ENCODE results near the gene STXBP1. TPM values are rescaled to one million over a fixed set of nuclear protein-coding genes. Genes with fewer than 3 reads are reported as not detected.
"Not testable (repeated sequence)": the region's sequence is repeated elsewhere in the genome, so short reads cannot be mapped to it uniquely, and the experiment has no call there.

The STXBP1 gene
- total RNA-seq, 1 donor: 5.7 TPM

DNA sequence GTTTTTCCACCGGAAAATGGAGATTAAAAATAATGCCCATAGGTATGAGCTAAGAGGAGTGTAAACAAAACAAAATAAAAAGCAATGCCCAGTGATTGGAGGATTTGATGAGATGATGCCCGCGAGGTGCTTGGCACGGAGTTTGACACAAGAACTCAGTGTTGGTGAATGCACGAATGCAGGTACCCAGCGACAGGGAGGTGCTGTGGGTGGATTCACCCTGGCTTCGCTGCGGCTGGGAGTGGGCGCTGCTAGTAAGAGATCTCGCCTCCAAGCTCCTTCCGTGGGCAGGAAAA lies 526 bp upstream of the STXBP1 start:
- no peak for DNase-seq (ENCODE audit: low read depth in 2 of 3, low spot score in 2 of 3)

DNA sequence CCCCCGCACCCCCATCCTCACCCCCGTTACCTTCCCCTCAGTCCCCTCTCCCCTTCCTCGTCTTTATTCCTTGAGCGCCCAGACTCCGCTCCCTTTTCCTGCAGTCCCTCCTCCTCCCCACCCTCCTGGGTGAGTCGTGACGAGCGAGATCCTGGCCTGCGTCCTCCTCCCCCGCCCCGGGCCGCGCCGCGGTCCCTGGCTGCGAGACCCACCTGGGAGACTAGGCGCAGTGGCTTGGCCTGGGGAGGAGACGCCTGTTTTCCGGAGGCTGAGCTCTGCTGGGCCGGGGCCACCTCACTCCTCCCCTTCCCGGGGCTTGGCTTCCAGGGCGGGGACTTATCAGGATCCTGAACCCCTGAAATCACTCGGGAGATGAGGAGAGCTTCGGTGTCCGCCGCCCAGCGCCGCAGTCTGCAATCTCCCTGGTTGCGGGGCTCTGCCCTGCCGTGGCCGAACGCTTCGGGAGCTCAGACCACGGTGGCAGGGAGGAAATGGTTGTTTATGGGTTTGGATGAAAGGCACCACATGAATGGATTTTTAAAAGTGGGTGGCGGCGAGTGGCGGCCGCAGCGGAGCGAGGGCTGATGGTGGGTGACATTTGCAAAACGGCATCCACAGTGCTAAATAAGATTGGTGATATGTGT lies 984 bp downstream of the STXBP1 start:
- no peak for DNase-seq (ENCODE audit: low read depth in 2 of 3, low spot score in 2 of 3)

DNA sequence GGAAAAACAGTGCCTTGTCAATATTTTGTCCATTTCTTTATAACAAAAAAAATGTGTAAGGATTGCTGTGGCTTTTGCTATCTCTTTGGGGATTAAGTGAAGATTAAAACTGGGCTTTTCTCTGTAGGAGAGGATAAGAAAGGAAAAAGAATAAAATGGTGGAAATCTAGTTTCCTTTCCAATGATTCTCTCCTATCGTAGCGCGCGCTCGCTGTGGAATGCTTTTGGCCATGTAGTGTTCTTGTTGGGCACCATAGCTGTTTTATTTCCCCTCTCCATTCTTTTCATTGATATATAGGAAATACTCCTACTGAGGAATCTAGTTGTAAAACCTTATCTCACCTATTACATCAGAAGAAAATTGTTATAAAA lies 1.5 kb downstream of the STXBP1 start:
- DNase-seq (ENCODE audit: low read depth in 2 of 3, low spot score in 2 of 3): no peak

DNA sequence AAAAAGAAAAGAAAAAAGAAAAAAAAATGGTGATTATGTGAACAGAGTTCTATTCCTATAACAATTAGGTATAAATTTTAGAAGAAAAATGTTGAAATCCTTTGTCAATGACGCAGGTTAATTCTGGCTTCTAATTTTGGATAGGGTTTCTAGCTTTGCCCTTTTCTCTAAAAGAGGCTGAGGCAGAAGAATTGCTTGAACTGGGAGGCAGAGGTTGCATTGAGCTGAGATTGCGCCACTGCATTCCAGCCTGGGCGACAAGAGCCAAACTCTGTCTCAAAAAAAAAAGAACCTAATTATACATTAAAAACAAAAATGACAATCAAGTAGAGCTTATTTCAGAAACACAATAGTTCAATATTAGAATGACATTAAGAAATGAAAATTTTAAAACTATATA lies 2.9 kb downstream of the STXBP1 start:
- no peak for DNase-seq (ENCODE audit: low read depth in 2 of 3, low spot score in 2 of 3)

DNA sequence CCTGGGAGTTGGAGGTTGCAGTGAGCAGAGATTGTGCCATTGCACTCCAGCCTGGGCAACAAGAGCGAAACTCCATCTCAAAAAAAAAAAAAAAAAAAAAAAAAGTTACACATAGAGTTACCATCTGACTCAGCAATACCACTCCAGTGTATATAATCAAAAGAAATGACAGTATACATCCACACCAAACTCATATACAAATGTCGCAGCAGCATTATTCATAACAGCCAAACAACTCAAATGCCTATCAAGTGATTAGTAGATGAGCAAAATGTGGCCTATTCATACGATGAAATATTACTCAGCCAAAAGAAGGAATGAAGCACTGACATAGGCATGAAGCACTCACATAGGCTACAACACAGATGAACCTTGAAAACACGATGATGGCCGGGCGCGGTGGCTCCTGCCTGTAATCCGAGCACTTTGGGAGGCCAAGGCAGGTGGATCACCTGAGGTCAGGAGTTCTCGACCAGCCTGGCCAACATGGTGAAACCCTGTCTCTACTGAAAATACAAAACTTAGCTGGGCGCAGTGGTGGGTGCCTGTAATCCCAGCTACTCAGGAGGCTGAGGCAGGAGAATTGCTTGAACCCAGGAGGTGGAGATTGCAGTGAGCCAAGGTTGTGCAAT lies 9.4 kb downstream of the STXBP1 start:
- DNase-seq (ENCODE audit: low read depth in 2 of 3, low spot score in 2 of 3): not testable (repeated sequence)

DNA sequence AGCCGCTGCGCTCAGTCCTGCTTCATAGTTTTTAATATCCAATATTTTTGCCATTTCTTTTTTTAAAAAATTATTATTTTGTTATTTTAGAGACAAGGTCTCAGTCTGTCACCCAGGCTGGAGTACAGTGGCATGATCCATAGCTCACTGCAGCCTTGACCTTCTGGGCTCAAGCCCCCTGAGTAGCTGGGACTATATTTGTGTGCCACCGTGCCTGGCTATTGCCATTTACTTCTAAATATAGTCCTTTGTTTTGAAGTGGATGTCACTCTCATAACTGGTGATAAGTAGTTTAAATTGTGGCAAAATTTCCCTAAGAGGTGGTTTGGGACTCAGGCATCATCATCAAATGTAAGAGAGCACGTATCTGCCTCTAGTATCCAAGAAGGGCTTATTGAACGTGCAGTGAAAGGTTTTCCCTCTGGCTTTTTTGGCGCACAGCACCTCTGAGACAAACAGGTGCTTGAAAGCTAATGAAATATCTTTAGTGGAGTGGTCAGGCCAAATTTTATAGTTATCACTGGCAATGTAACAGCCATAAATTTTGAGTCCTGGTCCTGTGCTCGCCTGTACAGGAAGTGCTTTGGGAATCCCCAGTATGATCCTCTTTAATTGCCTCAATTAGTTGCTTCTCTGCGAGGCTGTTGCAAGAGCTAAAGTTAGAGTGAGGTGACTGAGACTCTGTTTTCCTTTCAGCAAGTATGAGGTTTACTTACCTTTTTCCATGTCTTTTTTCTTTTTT lies 14.8 kb downstream of the STXBP1 start:
- no peak for DNase-seq (ENCODE audit: low read depth in 2 of 3, low spot score in 2 of 3)

DNA sequence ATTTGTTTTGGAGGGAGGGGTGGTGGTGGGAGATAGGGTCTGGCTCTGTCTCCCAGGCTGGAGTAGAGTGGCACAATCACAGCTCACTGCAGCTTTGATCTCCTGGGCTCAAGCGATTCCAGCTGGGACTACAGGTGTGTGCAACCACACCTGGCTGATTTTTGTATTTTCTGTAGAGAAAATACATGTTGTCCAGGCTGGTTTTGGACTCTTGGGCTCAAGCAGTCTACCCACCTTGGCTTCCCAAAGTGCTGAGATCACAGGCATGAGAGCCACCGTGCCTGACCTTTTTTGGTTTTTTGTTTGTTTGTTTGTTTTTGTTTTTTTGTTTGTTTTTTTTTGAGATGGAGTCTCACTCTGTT lies 15.4 kb downstream of the STXBP1 start:
- no peak for DNase-seq (ENCODE audit: low read depth in 2 of 3, low spot score in 2 of 3)

DNA sequence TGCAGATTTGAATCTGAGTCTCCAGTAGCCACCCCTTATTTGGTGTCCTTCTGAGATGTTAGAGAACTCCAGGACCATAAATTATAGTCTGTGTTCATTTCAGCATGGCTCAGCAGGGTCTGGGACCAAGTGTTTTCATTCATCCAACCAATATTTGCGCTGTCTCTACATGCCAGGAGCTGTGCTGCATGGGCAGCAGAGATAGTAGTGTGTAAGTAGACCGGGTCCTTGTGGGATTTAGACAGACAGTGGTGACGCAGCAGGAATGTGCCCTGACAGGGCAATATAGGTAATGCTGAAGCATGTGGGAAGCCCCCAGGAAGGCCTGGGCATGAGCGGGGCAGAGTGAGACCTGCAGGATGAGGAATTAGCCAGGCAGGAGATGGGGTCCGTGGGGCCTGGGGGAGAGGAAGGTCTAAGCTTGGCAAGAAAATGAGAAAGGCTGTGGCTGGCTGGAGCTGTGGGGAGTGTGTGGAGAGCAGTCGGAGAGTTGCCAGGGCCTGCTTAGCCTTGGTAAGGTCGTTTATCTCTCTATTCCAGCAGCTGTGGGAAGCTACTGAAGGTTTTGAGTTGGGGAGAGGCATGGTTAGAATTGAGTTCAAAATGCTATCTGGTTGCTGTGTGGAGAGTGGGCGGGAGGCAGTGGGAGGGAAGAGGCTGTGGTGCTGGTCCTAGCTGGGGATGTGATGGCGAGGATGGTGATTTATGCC lies 16.8 kb downstream of the STXBP1 start:
- DNase-seq (ENCODE audit: low read depth in 2 of 3, low spot score in 2 of 3): peak in 1 of 3 donors; percentile 9

DNA sequence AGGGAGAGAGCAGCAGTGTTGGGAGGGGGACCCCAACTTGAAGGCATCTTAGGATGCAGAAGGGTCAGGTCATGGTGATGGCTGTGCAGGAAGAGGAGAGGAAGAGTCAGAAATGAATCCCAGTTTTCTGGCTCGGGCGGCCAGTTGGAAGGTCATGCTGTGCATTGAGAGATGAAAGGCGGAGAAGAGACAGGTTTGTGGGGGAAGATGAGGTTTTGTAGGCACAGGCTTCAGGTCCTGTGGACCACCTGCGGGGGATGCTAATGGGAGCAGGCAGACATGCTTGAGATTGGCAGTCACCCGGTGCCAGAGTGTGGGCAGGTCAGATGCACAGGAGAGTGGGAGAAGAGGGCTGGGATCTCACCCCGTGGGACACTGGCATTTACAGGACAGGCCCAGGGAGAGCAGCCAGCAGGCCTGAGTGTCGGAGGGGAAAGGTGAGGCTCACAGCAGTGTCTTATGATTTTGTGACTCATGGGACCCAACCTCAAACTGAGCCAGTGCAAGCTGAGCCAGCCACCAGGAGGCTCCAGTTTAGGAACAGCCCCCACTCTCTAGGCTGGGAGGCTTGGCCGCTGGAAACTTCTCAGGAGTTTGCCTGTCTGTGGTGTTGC lies 17.5 kb downstream of the STXBP1 start:
- peak in 1 of 3 donors; percentile 10 for DNase-seq (ENCODE audit: low read depth in 2 of 3, low spot score in 2 of 3)

DNA sequence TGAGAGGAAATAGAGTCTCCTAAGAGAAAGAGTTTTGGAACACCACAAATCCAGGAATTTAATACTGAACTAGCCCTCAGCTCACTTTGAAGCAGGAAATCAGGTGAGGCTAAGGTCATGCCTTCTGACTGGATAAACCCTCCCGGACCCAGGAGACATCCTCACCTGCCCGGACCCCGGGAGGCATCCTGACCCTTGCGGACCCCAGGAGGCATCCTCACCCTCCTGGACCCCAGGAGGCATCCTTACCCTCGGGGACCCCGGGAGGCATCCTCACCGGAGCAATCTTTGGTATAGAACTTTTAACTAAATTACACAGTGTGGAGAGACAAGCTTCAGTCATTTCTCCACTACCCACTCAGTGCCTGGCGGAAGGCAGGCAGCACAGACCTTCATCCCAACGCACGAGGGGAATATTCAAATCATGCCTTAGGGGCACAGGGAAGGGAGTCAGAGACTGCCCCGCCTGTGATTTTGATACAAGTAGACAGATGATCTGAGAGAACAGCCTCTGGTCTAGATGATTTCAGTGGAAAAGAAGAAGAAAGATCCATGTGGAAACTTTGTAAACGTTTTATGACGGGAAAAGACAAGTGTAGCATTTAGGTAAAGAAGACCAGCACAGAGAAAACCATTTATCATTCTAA lies 21.3 kb downstream of the STXBP1 start:
- DNase-seq (ENCODE audit: low read depth in 2 of 3, low spot score in 2 of 3): no peak

DNA sequence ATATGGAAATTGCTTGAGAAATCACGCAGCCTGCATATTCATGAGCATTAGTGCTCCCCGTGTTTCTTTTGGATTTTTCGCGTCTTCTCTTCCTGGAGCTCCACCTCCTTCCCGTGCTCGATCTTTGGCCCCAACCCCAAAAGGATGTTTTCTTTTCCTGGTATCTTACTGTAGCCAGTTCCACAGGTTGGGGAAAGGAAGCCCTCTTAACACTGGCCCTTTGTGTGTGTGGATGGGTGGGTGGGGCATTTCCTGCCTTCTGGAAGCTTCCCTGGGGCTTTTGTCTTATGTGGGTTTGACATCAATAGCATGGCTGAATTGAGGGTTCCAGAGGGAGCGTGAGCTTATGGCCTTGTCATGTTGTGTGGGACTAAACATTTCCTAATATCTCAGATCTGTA lies 21.9 kb downstream of the STXBP1 start:
- no peak for DNase-seq (ENCODE audit: low read depth in 2 of 3, low spot score in 2 of 3)

DNA sequence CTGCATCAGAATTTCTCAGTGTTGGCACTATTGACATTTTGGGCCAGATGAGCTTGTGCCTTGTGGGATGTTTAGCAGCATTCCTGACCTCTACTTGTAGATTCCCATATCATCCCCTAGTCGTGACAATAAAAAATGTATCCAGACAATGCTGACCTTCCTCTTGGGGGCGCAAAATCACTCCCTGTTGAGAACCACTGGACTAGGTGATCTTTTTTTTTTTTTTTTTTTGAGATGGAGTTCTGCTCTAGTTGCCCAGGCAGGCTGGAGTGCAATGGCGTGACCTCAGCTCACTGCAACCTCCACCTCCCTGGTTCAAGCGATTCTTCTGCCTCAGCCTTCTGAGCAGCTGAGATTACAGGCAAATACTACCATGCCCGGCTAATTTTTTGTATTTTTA lies 22.6 kb downstream of the STXBP1 start:
- DNase-seq (ENCODE audit: low read depth in 2 of 3, low spot score in 2 of 3): peak in 1 of 3 donors; percentile 6

DNA sequence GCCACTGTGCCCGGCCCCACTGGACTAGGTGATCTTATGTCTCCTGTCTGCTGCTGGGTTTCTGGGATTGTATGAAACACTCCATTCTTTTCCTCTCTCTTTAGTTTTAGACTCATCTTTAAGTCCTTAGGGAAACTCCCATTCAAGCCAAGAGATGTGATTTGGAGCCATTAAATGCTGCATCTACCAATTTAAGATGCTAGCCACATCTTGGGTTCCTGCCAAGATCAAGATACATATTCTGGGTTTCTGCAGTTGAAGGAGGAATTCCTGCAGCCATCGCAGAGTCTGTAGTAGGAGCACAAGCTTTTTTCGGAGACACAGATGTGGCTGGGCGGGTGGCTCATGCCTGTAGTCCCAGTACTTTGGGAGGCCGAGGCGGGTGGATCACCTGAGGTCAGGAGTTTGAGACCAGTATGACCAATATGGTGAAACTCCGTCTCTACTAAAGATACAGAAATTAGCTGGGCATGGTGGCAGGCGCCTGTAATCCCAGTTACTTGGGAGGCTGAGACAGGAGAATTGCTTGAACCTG lies 23.2 kb downstream of the STXBP1 start:
- DNase-seq (ENCODE audit: low read depth in 2 of 3, low spot score in 2 of 3): no peak

DNA sequence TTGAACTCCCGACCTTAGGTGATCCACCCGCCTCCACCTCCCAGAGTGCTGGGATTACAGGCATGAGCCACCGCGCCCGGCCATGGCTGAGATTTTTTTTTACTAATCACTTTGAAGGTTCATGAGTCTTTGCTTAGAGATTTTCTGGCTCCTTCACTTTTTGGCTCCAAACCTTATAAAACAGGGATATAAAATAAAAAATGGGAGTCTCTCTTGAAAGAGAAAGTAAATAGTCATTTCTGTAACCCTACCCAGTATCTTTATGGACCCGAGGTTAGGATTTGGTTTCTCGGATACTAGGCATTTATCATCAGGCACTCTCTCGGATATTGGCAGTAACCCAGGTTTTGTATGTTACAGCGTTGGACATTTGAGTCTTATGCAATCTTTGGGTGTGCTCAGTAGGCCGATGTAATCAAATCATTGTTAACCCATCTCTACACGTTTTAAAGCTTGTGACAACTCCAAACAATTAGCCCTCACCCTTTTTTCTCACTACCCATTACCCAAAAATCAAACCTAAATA lies 25.3 kb downstream of the STXBP1 start:
- DNase-seq (ENCODE audit: low read depth in 2 of 3, low spot score in 2 of 3): no peak

DNA sequence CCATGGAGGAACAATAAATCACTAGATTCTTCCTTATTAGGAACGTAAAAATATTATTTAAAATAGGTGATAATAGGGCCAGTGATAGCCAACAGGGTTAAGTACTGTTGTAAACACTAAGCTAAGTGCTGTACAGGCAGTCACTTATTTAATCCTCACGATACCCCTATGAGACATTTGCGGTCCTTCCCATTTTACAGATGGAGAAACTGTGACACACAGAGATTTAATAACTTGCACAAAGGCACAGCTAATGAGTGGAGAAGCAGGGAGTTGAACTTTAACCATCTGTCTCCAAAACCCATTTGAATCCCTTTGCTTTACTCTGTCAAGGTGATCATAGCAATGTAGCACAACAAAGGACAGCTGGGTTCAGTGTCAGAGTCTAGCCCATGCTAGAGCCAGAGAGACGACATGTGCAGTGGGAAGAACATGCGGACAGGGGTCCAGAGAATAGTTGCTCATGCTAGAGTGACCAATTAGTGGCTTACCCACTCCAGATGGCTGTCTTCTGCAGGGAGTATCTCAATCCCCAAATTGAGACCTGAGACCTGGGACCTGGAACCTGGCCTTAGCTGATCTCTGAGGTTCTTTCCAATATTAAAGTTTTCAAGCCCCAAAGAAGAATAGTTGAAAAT lies 28.9 kb downstream of the STXBP1 start:
- no peak for DNase-seq (ENCODE audit: low read depth in 2 of 3, low spot score in 2 of 3)

DNA sequence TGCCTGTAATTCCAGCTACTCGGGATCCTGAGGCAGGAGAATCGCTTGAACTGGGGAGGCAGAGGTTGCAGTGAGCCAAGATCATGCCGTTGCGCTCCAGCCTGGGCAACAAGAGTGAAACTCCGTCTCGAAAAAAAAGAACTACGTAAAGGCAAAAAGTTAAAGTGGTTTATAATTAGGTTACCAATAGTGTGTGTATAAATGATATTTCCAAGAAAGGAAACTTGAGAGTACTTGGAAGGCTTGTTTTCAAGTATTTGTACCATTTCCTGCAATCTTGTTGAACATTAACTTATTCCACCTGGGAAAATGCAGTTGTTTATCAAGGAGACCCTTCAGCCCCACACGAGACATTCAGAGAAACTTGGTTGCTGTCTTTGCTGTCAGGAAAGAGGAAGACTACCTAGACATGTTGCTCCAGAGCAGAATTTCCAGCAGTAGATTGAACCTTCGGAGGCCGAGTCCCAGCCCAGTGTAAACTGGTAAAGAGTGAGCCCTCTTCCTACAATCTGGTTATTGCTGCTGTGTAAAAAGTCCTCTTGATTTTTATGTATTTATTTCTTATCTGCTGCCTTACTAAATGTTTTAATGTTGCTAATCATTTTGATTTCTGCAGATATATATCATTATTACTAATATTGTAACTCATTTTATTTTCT lies 30.1 kb downstream of the STXBP1 start:
- no peak for DNase-seq (ENCODE audit: low read depth in 2 of 3, low spot score in 2 of 3)

DNA sequence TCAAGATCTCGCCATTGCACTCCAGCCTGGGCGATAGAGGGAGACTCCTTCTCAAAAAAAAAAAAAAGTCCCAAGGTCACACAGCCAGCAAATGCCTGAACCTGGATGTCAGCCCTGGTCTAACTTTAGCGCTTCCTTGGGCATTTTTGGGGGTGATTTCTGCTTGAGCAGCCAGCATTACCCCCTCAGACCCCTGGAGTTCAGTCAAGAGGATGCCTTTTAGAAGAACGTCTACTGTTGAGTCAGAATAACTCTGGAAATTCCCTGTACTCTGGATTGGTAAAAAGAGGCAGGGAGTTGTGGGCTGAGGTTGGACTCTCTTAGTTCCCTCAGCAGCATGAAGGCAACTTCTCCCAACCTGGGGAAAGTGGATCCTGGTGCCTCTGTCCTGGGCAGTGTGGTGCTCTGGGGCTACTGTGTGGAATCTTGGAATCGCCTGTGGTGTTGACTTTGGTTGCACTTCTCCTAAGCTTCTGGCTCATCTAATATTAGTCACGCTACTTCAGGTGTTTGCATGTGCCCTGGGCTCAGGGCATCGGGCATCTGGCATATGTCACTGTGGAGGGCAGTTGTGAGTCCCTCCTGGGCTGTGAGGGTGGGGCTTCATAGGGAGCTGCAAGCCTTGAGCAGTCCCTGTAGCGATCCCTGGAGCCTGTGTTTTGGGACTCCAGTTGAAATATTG lies 32.2 kb downstream of the STXBP1 start:
- no peak for DNase-seq (ENCODE audit: low read depth in 2 of 3, low spot score in 2 of 3)

DNA sequence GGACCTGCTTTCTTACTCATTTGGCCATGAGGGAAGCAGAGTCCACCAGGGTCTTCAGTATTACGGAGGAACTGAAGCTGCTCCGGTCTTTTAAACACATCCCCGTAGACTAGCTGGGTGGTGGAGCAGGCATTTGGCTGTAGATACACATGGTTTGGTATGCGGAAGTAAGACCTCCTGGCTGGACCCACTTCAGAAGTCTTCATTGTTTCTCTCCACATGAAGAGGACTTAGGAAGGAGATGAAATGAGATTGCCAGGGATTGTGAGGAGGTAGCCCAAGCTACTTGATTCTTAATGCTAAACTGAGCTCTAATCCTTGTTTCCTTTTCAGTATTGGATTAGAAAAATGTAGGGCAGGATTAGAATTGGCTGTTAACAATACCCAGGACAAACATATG lies 32.9 kb downstream of the STXBP1 start:
- no peak for DNase-seq (ENCODE audit: low read depth in 2 of 3, low spot score in 2 of 3)

DNA sequence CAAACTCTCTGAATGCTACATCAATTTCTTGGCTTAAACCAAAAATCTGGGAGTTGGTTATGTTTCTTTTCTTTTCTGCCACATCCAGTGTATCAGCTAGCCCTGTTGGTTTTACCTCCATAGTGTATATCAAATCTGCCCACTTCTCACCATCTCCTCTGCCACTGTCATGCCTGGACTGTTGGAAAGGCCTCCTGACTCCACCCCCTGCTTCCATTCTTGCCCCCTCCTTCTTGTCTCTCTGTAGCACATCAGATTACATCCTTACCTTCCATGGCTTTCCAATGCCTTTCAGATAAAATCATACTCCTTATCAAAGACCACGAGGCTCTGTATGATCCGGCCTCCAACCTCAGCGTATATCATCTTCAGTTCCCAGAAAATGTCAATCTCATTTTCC lies 35.4 kb downstream of the STXBP1 start:
- no peak for DNase-seq (ENCODE audit: low read depth in 2 of 3, low spot score in 2 of 3)
